Stomach smooth muscle (tissue), 2 donors: ENCODE results near the gene EYA4.

ENCODE experiments used
- H3K27ac ChIP-seq: one replicate; pipeline ENCODE4 v1.7.0; 2013; ENCODE audit warnings: mild to moderate bottlenecking, low read length, inconsistent platforms
- H3K27me3 ChIP-seq, 2 donors: one replicate each; pipeline ENCODE4 v1.7.0; 2013; ENCODE audit warnings: low read length in 2 of 2; ENCODE audit not compliant: insufficient read depth in 2 of 2, control insufficient read depth in 1 of 2
- H3K36me3 ChIP-seq, 2 donors: one replicate each; pipeline ENCODE4 v1.7.0; 2013; ENCODE audit warnings: low read length in 2 of 2; ENCODE audit not compliant: control insufficient read depth in 2 of 2, insufficient read depth in 2 of 2
- H3K4me1 ChIP-seq: one replicate; pipeline ENCODE4 v1.7.0; 2013; ENCODE audit warnings: low read length; ENCODE audit not compliant: control insufficient read depth, insufficient read depth
- H3K4me3 ChIP-seq, 2 donors: one replicate each; pipeline ENCODE4 v1.7.0; 2013; ENCODE audit warnings: low read length in 2 of 2
- H3K9ac ChIP-seq, 2 donors: one replicate each; pipeline ENCODE4 v1.7.0; 2013; ENCODE audit warnings: low read length in 2 of 2, mild to moderate bottlenecking in 1 of 2
- H3K9me3 ChIP-seq, 2 donors: one replicate each; pipeline ENCODE4 v1.7.0; 2013; ENCODE audit warnings: low read length in 2 of 2; ENCODE audit not compliant: control insufficient read depth in 2 of 2
- donor health status: healthy.
- donor health status: Pancreatic carcinoma.

The EYA4 gene

DNA sequence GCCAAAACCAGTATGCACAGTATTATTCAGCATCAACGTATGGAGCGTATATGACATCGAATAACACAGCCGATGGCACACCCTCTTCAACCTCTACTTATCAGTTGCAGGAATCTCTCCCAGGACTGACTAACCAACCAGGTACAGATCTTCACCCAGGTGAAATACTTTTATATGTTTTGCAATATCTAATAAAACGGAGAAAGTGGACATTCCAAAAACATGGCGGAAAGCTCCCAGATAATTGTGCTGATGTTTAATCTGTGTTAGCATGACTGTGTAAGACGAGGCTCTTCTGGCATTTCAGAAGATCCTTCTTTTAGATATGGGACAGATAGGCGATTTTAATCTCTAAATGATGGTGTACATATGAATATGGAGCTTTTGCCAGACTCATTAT lies 227.4 kb downstream of the EYA4 start:
- no peaks in the 10 kb centered on the region for H3K4me1 ChIP-seq
- H3K9me3 ChIP-seq: no peaks in the 10 kb centered on the region
- no peak overlapping the region for H3K4me3 ChIP-seq
- H3K27ac ChIP-seq: no peak overlapping the region
- no peak overlapping the region for H3K9ac ChIP-seq
- H3K36me3 ChIP-seq: no peaks in the 10 kb centered on the region
- no peaks in the 10 kb centered on the region for H3K27me3 ChIP-seq

DNA sequence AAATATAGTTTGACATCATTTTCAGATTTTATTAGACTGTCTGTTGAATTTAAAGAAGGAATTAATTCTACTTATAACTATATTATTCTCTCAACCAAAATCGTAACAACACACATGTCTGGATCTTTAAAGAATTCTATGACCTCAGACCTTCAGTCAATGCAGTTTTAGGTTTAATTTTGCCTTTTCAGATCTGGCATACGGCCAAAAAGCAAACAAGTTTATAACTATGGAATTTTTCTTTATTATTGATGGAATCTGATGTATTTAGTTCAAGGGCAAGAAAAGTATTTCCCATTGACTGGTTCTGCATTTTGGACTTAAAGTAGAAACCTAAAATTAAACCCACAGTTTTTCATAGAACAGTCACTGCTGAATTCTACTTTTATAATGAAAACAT lies 233.4 kb downstream of the EYA4 start:
- Histone ChIP-seq H3K4me3 (no peak overlapping the region), H3K27ac (no peak overlapping the region), H3K4me1 (no peaks in the 10 kb centered on the region), H3K27me3 (no peaks in the 10 kb centered on the region), H3K9me3 (no peaks in the 10 kb centered on the region), H3K36me3 (no peaks in the 10 kb centered on the region), H3K9ac (no peak overlapping the region)

GRCh38 chr6:133478673-133479072 lies 237.5 kb downstream of the EYA4 start:
- Histone ChIP-seq H3K9me3 (no peaks in the 10 kb centered on the region), H3K4me3 (no peak overlapping the region), H3K27ac (no peak overlapping the region), H3K36me3 (no peaks in the 10 kb centered on the region), H3K9ac (no peak overlapping the region), H3K27me3 (no peaks in the 10 kb centered on the region), H3K4me1 (no peaks in the 10 kb centered on the region)

- Histone ChIP-seq H3K4me1 (no peaks in the 10 kb centered on the region), H3K9me3 (no peaks in the 10 kb centered on the region), H3K36me3 (no peaks in the 10 kb centered on the region), H3K27ac (no peak overlapping the region), H3K27me3 (no peaks in the 10 kb centered on the region), H3K9ac (no peak overlapping the region), H3K4me3 (no peak overlapping the region)
Measured at GRCh38 chr6:133487174-133487573, 246.0 kb downstream of the EYA4 start.

- H3K9ac ChIP-seq: no peak overlapping the region
- H3K27me3 ChIP-seq: no peaks in the 10 kb centered on the region
- no peak overlapping the region for H3K4me3 ChIP-seq
- H3K27ac ChIP-seq: no peak overlapping the region
- no peaks in the 10 kb centered on the region for H3K36me3 ChIP-seq
- H3K4me1 ChIP-seq: no peaks in the 10 kb centered on the region
- H3K9me3 ChIP-seq: no peaks in the 10 kb centered on the region
Measured at GRCh38 chr6:133495205-133495903, 254.2 kb downstream of the EYA4 start.

DNA sequence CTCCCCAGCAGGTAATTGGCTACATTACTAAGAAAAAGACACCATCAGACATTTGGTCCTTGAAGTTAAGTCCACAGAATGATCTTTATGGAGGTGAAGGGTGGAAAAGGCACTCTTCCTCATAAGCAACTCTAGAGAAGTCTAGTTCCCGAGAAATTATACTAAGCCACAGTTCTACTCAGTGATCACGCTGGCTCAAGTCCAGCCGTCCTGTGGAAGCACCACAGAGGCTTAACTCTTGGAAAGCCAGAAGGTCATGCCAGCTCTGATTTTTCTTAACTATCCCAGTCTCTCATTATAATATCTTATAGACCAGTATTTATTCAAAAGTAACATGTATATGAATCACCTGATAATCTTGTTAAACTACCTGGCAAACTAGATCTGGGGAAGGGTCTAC lies 258.5 kb downstream of the EYA4 start:
- no peak overlapping the region for H3K4me3 ChIP-seq
- H3K9me3 ChIP-seq: no peaks in the 10 kb centered on the region
- H3K9ac ChIP-seq: no peak overlapping the region
- no peaks in the 10 kb centered on the region for H3K36me3 ChIP-seq
- H3K4me1 ChIP-seq: peaks cover 5% of the 10 kb centered on the region
- no peaks in the 10 kb centered on the region for H3K27me3 ChIP-seq
- no peak overlapping the region for H3K27ac ChIP-seq

GRCh38 chr6:133501675-133502270 lies 260.6 kb downstream of the EYA4 start:
- H3K36me3 ChIP-seq: no peaks in the 10 kb centered on the region
- H3K9ac ChIP-seq: no peak overlapping the region
- H3K27me3 ChIP-seq: no peaks in the 10 kb centered on the region
- H3K9me3 ChIP-seq: no peaks in the 10 kb centered on the region
- H3K4me1 ChIP-seq: peaks cover 5% of the 10 kb centered on the region
- H3K4me3 ChIP-seq: no peak overlapping the region
- H3K27ac ChIP-seq: no peak overlapping the region

GRCh38 chr6:133502441-133503335 lies 261.5 kb downstream of the EYA4 start:
- Histone ChIP-seq H3K4me1 (peaks cover 5% of the 10 kb centered on the region), H3K4me3 (no peak overlapping the region), H3K9me3 (no peaks in the 10 kb centered on the region), H3K27me3 (no peaks in the 10 kb centered on the region), H3K27ac (no peak overlapping the region), H3K36me3 (no peaks in the 10 kb centered on the region), H3K9ac (no peak overlapping the region)

DNA sequence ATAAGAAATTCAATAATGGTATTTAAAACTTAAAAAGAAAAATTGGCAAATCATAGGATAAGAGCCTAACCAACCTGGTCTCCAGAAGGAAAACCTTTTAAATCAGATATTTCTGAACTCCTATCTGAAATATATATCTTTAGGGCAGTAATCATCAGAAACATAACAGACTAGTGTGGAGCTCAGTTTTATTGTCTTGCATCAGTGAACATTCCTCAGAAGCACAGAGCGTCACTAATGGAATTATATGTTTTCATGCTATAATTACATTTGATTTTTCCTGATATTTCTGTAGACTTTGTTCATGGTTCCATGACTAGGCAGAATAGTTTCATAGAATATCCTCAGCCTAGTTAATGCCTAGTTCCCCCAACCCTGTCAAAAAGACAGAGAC lies 262.2 kb downstream of the EYA4 start:
- H3K9me3 ChIP-seq: no peaks in the 10 kb centered on the region
- H3K4me1 ChIP-seq: peaks cover 5% of the 10 kb centered on the region
- no peaks in the 10 kb centered on the region for H3K27me3 ChIP-seq
- no peak overlapping the region for H3K9ac ChIP-seq
- H3K36me3 ChIP-seq: no peaks in the 10 kb centered on the region
- H3K4me3 ChIP-seq: no peak overlapping the region
- no peak overlapping the region for H3K27ac ChIP-seq

DNA sequence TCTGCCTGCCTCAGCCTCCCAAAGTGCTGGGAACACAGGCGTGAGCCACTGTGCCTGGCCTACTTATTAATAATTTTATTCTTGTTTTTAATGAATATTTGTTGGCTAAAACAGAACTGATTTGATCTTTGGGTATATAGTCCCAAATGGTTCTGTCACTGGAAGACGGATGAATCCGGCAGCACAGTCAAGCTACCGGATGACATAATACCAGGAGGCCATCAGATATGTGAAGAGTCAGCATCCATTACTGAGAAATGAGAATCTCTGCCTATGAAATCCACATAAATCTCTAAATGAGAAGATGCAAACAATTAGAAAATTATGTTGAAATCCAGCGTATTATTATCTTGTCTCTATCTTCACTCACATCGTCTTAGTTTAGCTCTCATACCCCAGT lies 263.0 kb downstream of the EYA4 start:
- H3K27me3 ChIP-seq: no peaks in the 10 kb centered on the region
- no peaks in the 10 kb centered on the region for H3K36me3 ChIP-seq
- H3K9ac ChIP-seq: no peak overlapping the region
- no peak overlapping the region for H3K4me3 ChIP-seq
- H3K9me3 ChIP-seq: no peaks in the 10 kb centered on the region
- peaks cover 5% of the 10 kb centered on the region for H3K4me1 ChIP-seq
- no peak overlapping the region for H3K27ac ChIP-seq
